GM21528 (cell line): ENCODE results near the gene ANKS1B.

Experiments used
- ATAC-seq: cut with Tn5 transposase; IDR thresholded peaks from one replicate; pipeline ENCODE4 v1.9.1; 2021; ENCODE audit warnings: mild to moderate bottlenecking, moderate library complexity; ENCODE audit not compliant: unreplicated experiment, low FRiP score

ANKS1B gene

DNA sequence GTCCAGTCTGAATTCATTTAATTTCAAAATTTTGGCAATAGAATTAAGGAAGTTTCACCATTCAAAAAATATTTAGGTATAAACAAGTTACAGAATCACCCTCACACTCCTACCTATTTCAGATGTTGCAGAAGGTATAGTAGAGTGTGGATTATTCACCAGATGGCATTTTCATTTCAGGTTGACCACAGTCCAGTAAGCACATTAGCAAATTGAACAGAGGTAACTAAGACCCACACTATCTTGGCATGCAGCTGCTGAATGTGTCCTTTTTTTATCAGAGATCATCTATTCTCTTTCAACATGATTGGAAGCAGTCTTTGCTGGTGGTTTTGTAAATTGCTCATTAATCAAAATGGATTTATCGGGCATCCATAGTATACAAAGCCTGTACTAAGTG is 488.9 kb downstream of the ANKS1B start:
- ATAC-seq: no peak

DNA sequence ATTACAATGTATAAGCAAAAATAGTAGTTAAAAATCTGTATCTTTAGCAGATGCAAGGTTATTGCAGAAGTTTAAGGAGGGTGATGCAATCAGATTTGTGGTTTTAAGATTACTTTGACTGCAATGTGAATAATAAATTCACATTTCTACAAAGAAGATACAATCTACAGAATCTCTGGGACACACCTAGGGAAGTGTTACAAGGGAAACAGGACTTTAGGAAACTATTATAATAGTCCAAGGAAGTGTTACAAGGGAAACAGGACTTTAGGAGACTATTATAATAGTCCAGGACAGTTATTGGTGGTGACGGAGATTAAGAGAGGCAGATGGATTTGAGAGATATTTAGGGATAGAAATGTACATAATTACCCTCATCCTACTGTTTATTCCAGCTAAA is 491.5 kb downstream of the ANKS1B start:
- no peak for ATAC-seq

DNA sequence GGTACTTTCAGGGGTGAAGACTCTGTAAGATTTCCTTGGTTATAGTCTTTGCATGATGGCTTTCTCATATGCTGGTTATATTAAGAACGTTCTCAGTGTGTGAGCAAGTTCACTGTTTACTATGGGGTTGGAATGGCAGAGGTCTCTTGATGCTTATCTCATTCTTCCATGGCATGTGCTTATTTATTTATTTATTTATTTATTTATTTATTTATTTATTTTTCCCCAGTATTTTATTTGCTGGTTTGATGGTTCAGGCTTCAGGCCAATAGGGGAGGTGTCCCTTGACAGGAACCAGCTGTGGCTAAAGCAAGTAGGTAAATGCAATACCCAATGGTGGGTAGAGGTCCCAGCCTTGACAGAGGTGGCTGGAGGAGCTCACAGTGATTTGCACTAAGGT is 498.5 kb downstream of the ANKS1B start:
- no peak for ATAC-seq

GRCh38 chr12:99479149-99479548 is 505.6 kb downstream of the ANKS1B start:
- ATAC-seq: no peak

- ATAC-seq: no peak
Measured at GRCh38 chr12:99476956-99477355, 507.8 kb downstream of the ANKS1B start.

GRCh38 chr12:99455350-99456035 is 529.2 kb downstream of the ANKS1B start:
- ATAC-seq: no peak

DNA sequence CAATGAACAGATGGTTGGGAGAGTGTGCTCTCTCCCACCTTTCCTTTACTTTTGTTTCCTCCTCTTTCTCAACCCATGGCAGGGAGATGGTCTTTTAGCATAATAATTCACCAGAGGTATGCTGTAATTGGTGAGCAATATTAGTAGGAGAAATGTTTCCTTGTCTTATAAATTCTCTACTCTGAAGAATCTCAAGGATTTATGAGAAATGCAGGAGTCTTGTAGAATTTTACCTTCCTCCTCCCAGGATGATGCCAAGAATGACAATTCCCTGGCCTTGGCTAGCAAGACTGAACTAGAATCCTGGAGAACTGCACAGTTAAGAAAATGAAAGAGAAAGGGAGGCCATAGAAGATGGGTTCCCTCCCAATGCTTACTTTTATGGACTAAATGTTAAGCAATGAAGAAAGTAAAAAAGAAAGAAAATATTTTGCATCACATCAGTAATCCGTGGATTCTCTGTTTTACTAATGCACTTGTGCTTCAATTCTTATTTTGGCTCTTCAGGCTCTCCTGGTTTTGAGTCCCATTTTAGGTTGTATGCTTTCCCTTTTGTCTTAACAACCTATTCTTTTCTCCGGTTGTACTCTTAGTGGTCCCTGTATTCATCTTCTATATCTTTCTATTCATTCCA is 530.1 kb downstream of the ANKS1B start:
- peak; percentile 8 for ATAC-seq

- peak; percentile 60 for ATAC-seq
Measured at GRCh38 chr12:99453836-99454538, 530.7 kb downstream of the ANKS1B start.

GRCh38 chr12:99450036-99450630 is 534.6 kb downstream of the ANKS1B start:
- no peak for ATAC-seq

GRCh38 chr12:99444859-99445316 is 539.8 kb downstream of the ANKS1B start:
- ATAC-seq: peak; percentile 54

- no peak for ATAC-seq
Measured at GRCh38 chr12:99442758-99443157, 542.0 kb downstream of the ANKS1B start.

DNA sequence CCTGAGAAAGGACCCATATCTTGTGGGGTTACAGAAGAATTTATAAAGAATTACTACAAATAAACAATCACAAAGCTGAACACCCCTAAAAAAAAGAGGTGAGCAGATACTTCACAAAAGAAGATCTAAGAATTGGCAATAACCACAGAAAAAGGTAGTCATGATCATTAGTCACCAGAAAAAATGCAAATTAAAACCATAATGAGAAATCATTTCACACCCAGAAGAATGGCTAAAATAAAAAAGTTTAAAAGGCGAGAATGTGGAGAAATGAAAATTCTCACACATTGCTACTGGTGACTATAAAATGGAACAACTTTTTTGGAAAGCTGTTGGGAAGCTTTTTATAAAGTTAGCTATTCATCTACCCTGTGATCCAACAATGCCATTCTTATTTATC is 545.3 kb downstream of the ANKS1B start:
- no peak for ATAC-seq

DNA sequence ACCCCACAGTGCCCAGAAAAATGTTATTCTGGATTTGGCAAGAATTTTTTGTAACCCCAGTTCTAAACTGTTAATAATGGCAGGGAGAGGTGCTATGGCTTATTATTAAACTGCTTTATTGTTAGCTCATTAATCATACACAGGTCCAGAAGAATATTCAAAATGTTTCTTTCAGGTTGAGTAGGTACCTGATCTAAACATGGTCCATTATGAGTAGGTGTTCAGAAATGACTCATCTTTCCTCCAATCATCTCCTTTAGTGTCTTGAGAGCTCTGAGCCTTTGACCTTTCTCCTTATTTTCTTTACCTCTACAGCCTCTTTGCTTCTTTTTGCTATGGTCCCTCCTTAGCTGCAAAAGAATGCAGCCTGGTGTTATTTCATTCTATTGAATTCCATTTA is 548.2 kb downstream of the ANKS1B start:
- peak; percentile 99 for ATAC-seq

GRCh38 chr12:99435095-99435791 is 549.5 kb downstream of the ANKS1B start:
- no peak for ATAC-seq

- ATAC-seq: no peak
Measured at GRCh38 chr12:99433155-99433554, 551.6 kb downstream of the ANKS1B start.

DNA sequence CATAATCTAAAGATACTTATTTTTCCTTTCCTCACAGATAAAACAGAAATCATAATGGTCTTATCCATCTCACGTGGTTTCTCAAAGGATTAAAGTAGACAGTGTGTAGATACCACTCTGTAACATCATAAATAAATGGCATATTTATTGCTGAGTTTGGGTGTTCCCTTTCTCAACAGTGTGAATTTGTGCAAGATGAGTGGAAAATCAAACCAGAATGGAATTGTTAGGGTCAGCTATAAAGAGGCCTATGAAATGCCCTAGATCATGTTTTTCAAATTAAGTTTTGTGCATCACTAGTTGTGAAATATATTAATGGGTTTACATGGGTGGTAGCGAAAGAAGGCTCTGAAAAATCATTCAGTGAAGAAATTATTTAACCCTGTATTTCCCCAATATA is 553.5 kb downstream of the ANKS1B start:
- no peak for ATAC-seq

DNA sequence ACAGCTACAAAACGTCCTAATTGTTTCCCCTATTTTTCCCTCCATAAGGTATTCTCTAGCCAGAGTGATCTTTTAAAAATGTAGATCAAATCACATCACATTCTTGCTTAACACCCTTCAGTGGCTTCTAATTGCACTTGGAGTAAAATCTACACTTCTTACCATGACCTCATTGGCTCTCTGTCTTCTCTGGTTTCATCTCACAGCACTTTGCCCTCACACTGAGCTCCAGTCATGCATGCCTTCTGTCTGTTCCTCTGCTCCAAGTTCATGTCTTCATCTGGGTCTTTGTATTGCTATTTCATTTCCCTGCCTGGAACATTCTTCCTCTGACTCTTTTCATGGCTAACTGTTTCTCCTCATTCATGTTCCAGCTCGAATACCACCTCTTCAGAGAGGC is 557.6 kb downstream of the ANKS1B start:
- ATAC-seq: peak; percentile 60

GRCh38 chr12:99418379-99418778 is 566.4 kb downstream of the ANKS1B start:
- no peak for ATAC-seq

GRCh38 chr12:99413751-99414150 is 571.0 kb downstream of the ANKS1B start:
- no peak for ATAC-seq

DNA sequence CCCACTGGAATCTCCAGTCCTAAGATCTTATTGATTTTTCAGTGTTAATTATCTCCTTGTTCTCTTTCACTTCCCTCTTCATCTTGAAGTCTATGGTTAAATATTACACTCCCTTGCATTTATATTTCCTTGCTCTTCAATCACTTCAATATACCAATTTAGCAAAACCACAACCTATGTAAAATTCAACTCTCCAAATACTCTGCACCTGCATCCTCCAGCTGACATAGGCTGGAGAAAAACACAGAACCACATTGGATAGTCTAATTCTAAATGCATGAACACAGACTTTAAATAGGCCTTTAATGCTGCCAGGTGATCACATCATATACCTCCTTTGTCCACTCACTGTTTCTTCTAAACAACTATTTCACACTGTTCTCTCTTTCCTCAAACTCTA is 591.0 kb downstream of the ANKS1B start:
- ATAC-seq: peak; percentile 69
